ENCODE measurements around the gene HK2.

HK2 gene

GRCh38 chr2:74937221-74937880, 103.4 kb downstream of the HK2 start:
- no peak for DNase-seq (ENCODE audit: low spot score)

GRCh38 chr2:74938264-74938663, 104.3 kb downstream of the HK2 start:
- no peak for DNase-seq (ENCODE audit: low spot score)

GRCh38 chr2:74939919-74940812, 106.2 kb downstream of the HK2 start:
- DNase-seq (ENCODE audit: low spot score): no peak

GRCh38 chr2:74941284-74941683, 107.4 kb downstream of the HK2 start:
- DNase-seq (ENCODE audit: low spot score): no peak

- DNase-seq (ENCODE audit: low spot score): no peak
These were observed 108.3 kb downstream of the HK2 start for GRCh38 chr2:74942263-74942662.
